GM19238 (cell line): ENCODE data around the gene TCF7L1.
"Not testable (repeated sequence)": the region's sequence is repeated elsewhere in the genome, so short reads cannot be mapped to it uniquely, and the experiment has no call there.

Experiments used
- DNase-seq: peaks from one replicate; pipeline ENCODE4 v3.0.0; 2011; ENCODE audit warnings: low spot score; ENCODE audit not compliant: insufficient read length

The TCF7L1 gene

DNA sequence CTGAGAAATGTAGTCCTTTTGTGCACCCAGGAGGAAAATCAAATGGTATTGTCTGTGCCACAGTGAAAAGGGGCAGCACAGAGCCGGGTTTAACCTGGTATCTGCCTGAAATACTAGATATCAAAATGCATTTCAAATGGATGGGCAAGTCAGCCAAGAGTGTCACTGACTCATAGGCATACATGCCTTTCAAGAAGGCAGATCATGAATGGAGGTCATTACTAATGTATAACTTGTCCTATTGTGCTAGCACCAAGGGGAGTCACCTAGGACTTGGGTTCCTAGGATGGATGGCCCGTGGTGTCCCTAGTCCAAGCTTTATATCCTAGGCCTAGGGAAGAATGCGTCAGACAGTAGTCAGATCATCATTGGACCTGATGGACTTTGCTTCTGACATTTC, 49.9 kb downstream of the TCF7L1 start:
- DNase-seq, result no peak

DNA sequence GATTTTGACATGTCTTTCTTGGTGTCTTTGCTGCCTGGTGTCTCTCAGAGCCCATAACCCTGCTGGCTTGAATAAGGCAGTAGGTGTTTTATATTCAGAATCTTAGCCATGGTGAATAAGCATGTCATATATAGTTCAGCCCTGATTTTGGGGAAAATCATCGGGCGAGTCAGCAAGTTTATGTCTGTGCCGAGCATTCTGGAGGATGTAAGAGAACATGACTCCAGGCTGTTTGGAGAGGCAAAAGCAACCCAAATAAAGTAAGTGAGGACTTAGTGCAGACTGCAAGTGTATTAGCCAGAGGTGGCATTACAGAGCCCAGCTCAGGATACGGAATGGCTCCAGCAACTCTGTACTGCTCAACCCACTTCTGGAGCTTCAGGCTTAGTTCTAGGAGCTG, 50.3 kb downstream of the TCF7L1 start:
- DNase-seq, result no peak

DNA sequence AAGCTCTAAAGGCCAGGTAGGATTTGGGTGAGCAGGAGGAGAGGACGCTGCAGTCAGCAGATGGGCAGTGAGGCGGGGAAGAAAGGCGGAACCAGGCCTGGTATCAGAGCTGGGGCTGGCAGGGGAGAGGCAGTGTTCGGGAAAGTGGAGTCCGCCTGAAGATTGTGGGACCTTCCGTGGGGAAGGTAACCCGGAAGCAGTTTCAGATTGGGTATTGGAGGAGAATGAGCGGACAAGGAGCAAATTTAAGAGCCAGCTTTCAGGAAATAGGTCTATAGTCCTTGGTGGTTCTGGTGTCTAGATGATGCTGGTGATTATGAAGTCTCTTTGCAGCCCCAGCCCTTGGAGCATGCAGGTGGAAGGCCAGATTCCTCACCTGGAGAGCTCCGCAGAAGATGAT, 51.0 kb downstream of the TCF7L1 start:
- DNase-seq, result no peak

DNA sequence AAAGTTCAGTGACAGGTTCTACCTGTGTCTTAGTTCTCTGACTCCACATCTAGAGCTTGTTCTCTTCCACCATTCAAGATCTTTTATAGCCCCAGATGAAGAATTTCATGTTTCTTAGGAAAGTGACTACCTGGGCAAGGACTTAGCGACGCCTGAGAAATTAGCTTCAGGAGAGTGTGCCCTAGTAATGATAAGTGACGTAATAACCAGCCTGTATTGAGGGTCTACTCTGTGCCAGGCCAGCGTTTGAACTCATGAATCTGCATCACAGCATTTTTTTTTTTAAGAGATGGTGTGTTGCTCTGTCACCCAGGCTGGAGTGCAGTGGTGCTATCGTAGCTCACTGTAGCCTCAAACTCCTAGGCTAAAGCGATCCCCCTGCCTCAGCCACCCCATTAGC, 51.8 kb downstream of the TCF7L1 start:
- DNase-seq, result no peak

DNA sequence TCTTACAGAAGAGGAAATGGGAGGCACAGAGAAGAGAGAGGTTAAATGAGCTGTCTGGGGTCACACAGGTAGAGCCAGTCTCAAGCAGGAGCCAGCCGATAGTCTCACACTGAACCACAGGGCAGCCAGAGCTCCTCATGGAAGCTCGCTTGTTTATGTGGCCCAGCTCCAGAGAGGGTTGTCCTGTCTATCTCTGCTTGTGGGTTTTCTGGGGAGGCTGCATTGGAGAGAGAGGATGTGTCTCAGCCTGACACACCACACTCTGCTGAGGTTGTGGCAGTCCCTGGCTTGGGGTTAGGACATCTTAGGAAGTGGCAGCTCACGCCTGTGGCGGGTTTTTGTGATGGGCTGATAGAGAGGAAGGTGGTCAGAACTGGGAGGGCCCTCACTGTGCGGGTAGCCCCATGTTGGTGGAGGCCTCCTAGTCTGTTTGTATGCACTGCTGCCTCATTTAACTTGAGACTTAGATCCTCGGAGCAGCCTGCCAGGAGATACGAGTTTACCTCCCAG, 52.3 kb downstream of the TCF7L1 start:
- DNase-seq, result no peak

DNA sequence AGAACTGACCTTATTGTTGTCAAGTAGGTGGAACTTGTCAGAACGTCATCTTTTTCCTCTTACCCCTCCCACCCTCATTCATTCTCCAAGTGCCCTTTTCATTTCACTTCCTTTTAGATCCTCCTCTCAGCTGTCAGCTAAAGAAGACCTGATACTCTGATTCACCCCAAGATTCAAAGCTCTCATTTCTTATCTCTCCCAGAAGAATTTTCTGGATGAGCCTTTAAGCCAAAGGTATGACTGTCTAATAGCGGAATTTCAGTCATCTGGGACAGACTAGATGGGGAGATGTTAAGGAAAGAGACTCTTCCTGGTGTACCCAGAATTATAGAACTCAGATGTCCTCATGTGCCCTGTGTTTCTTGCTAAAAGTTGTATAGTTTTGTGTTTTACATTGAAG, 53.9 kb downstream of the TCF7L1 start:
- no peak for DNase-seq

DNA sequence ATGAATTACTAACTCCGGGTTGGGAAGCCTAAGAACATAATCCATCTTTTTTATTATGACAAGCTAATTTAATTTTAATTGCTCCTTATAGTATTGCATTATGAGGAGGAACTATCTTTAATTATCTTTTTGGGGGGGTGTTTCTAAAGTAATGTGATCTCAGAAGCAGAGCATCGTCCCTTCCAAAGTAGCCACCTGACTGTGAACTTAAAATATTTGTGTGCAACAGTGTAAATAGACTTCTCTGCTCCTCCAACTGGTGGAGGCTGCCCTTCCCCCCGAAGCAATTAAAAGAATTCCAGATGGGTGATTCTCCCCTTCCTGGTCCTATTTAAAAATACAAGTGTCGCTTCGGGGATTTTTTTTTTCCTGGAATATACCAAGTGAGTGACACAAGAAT, 55.7 kb downstream of the TCF7L1 start:
- DNase-seq, result no peak

DNA sequence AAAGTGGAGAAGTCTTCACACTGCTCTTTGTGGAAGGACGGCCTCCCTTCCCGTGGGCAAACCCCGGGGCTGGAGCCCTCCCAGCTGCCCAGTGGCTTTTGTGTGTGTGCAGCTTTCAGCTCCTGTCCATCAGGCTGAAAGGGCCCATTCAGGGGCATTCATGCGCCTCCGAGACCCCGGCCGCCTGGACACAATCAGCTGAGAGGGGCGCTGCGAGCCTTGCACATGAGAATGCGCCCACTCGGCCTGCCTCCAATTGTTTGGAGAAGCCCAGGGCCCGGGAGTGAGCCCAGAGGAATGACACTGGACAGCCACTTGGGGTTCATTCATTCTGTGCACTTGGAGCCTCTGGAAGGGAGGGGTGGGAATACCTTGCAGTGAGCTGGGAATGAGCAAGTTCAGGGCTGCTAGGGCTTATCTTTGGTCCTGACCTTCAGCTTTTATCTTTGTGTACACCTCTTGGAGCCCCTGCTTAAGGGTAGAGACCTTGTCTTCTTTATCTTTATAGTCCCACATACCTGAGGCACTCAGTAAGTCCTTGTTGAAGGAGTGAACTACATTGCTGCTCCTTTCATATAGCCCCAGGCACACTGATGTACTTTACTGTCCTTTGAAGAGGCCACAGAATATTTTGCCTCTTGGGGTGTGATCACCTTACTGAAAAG, 56.5 kb downstream of the TCF7L1 start:
- no peak for DNase-seq

DNA sequence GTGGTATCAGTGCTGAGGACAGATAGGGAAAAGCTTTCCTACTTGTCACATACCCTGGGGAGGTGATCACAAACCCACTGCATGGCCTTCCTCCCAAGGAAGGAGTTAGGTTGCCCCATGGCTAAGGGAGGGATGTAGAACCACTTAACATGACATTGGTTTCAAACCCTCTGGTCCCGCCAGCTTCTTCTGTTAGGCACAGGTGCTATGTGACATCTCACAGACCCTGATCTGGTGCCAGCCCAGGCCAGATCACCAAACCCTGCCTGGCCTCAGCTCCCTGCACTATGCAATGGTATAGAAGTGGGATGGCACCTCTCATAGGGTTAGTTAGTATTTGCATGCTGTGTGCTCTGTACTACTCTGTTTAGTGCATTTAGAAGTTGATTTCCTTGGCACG, 58.0 kb downstream of the TCF7L1 start:
- no peak for DNase-seq

DNA sequence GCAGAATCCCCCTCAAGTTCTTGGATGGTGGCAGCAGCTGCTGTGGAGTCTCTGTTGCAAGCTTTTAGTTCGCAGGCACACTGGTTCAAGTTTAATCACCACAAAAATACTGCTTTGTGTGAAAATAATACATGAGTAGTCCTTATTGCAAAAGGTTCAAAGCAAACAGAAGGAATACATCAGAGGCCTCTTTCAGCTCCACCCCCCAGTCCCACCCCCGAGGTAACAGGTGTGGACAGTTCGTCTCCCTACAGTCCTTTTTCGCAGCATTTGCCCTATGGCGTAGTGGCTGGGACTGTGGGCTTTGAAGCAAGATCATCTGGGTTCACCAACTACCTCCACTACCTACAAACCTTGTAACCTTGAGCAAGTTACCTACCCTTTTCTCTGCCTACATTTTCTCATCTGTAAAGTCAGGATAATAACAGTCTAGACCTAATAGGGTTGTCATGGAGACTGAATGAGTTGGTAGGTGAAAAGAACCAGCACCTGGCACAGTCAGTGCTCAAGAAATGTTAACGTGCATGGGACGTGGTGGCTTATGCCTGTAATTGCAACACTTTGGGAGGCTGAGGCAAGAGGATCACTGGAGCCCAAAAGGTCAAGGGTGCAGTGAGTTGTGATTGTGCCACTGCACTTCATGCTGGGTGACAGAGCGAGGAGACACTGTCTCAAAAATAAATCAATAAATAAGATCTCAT, 61.7 kb downstream of the TCF7L1 start:
- DNase-seq, result no peak

DNA sequence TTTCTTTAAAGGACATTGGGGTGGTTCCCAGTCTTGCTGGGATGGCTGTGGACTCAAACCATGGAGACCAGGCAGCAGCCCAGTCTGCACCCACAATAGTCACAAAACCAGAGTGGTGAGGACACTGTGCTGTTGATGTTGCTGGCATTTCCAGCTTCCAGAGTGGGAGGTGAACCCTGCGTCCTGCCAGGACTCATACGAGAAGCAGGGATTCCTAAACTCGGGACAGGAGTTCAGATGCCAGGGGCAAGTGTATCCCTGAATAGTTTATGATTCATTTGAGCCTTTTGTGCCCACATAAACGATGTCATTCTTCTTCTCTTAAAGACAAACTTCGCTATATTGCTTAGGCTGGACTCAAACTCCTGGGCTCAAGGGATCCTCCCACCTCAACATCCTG, 62.8 kb downstream of the TCF7L1 start:
- DNase-seq, result no peak

DNA sequence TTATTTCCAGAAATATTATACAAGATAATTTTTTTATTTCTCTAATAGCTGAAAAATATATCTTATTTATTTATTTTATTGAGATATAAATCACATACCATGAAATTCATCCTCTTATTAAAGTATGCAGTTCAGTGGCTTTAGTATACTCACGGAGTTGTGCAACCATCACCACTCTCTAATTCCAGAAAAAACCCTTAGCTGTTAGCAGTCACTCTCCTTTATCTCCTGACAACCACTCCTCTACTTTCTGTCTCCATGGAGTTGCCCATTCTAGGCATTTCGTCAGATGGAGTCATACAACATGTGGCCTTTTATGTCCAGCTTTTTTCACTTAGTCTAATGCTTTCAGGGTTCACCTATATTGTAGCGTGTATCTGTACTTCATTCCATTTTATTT, 66.5 kb downstream of the TCF7L1 start:
- no peak for DNase-seq

DNA sequence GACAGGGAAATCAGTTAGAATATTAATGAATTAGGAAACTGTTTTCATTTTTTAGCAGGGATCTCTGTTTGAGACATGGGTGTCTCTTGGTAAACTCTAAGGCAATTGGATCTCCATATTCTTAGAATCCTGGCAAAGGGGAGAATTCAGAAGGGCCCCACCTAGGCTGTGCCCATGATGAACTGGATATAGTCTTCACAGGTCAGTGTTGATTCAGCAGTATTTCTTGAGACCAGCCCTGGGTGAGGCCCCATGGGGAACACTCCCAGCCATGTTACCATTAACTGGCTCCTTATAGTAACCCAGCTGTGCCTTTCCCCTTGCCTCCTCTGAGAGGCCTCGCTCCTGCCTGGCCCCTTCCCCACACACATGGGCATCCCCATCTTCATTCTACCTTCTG, 76.7 kb downstream of the TCF7L1 start:
- DNase-seq, result no peak

DNA sequence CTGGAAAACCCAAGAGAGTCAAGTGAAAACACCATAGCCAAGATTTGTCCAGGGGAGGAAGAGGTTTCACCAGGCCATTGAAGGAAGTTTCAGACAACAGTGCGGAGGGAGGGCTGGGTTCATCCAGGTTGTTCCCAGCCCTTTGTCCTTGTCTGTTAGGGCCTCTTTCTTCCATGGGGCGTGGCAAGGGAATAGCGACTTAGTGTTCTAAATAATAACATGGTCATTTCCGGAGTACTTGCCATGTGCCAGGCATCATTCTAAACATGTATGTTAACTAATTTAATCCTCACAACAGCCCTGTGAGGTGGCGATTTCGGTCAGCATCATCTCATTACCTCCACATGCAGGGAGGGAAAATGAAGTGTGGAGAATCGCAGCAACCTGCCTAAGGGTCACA, 77.3 kb downstream of the TCF7L1 start:
- no peak for DNase-seq

DNA sequence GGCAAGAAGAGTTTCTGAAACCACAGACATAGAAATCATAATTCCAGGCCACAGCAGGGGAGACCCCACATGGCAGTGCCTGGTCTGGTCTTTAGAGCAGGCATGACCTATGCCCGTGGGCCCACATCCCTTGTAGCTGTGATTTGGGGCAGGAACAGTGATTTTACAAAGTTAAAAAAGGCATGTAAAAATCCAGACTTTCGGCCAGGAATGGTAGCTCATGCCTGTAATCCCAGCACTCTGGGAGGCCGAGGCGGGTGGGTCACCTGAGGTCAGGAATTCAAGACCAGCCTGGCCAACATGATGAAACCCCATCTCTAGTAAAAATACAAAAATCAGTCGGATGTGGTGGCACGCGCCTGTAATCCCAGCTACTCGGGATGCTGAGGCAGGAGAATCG, 78.4 kb downstream of the TCF7L1 start:
- DNase-seq, result not testable (repeated sequence)

DNA sequence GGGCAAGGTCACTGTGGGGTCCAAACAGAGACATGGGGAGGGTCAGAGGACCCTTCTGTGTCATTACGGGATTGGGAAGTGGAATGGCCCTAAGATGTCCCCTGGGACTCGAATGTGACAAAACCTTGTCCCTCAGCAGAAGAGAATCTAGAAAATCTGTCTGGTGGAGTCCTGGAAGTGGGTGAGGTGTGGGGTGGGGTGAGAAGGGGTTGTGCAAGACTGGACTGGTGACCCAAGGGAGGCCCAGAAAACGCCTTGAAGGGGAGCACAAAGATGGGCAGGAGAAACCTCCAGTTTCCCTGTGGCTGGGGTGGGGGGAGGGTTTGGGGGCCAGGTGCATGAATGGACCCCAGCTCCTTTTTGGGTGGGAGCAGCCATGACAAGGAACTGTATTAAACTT, 79.6 kb downstream of the TCF7L1 start:
- no peak for DNase-seq

DNA sequence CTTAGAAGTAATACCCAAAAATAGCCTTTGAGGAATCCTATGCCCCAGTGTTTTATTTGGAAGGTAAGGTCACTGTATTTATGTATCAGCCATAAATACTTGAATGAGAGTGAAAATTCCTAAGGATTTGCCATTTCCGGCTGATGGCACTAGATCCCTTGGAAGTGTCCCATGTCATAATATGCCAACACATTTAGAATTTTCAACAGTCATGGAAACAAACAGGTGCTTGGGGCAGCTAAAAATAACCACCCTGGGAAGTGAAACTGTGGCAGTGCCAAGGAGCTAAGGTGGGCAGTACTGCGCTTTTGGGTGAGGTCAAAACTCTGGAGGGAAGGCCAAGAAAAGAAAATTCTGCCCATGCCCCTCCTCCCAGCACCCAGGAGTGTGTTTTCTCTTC, 80.2 kb downstream of the TCF7L1 start:
- no peak for DNase-seq

DNA sequence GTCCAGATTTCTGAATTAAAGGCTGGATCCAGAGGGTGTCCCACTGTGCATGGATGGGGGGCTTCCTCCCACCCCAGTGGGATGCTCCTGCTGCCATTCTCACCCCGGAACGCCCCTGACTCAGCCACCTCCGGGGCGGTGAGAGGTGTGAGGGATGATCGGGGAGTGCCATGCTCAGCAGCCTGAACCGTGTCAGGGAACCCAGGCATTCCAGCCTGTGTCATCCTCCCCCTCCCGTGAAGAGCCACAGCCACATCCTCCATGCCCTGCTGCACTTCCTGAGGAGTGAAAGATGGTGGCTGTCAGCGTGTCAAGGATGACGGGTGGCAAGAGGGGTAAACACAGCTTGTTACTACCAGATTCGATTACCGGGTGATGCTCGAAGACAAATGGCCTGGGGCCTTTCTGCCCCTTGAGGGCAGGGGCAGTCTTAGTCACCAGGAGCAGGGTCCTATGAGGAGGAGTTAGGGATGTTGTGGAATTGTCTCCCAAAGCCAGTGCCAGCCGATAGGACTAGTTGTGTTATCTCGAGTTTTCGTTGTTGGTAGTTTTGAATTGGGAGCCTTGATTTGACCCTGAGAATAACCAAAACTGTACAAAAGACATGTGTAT, 80.8 kb downstream of the TCF7L1 start:
- DNase-seq, result no peak

DNA sequence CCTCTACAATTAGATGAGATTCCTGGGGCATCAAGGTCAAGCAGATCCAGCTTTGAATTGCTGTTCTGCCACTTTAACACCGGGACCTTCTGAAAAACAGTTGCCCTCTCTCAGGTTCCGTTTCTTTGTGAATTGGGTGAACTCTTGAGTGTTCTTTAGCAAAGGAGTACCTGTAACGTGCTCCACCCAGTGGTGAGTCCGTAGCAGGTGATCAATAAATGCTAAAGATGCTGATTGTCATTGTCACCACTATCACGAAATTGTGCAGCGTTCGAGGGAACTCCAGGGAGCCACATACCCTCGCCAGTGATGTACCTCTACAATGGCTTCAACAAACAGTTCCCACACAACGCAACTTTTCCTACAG, 81.9 kb downstream of the TCF7L1 start:
- DNase-seq, result no peak

DNA sequence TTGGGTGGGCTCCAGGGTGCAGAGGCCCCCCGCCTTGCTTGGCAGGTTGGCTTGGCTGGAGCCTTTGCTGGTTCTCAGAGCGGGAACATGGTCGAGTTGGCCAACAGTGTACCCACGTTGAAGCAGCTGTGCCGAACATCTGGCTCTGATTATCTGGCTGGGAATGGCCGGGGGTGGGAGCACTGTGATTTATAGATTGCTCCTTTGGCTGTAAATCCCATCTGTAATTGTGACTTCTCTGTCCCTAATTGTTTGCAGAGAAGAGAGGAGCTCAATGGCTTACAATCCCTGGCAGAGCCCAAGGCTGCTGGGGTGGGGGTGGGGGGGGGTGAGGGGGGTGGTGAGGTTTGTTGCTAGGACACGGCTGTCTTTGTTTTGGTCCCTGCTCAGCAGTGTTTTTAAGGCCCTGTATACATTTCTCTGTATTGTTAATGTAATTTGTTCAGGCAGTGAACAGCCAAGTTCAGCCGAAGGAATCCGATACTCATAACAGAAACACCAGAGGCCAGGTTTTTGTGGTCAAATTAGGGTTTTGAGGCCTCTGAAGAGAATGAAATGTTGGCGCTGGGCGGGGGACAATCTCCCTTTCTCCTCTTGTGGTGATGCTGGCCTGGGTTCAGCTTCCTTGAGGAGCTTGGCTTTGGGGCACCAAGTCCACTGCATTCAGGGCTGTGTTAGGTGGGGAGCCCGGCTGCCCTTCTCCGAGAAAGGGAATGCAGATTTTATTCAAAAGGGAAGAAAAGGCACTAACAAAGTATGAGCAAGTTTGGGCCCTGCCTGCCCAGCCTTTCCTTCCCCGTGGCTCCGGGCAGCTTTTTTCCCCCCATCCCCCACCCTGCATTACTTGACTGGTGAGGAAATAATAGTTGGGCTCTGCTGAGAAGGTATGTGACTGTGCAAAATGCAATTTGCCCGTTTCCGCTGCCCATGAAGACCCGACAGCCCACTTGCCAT, 82.5 kb downstream of the TCF7L1 start:
- no peak for DNase-seq

DNA sequence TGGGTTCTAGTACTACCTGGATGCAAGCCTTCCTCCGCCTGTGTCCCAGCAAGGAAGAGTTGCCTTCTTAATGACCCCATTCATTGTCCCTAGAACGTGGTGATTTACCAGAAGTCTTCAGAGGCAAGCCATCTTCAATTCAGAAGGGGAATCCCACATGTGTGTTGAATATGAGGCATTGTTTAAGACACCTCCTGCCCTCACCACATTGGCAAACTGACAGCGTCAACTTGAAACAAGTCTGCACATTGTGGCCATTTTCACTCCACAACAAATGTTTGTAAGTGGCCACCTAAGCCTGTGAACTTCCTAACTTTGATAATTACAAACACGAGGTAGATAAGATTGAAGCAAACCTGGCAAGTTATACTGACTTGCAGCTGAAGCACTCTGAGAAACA, 83.7 kb downstream of the TCF7L1 start:
- DNase-seq, result no peak
